Esophagus muscularis mucosa (tissue), 3 donors: Measurements from ENCODE around the gene IL17B.

ENCODE experiments used
- POLR2A ChIP-seq: fragments of 450-650 bp; IDR thresholded peaks from one replicate; pipeline ENCODE4 v1.6.1; 2017; ENCODE audit warnings: antibody characterized with exemption, moderate library complexity, mild to moderate bottlenecking, low read depth
- POLR2AphosphoS5 ChIP-seq, 2 donors: sonication (generic); formaldehyde crosslinking; IDR thresholded peaks; one replicate each; pipeline ENCODE4 v1.6.1; 2017; ENCODE audit warnings: antibody characterized with exemption in 2 of 2
- TF ChIP-seq, protein P1 (sequence below), 3 experiments: fragments of 200-600 bp in 2 of 3; fragments of 450-650 bp in 1 of 3; sonication (generic) in 2 of 3; IDR thresholded peaks; one replicate each; pipeline ENCODE4 v1.5.1; 2017 to 2019; ENCODE audit warnings: antibody characterized with exemption in 3 of 3, mild to moderate bottlenecking in 2 of 3, moderate library complexity in 1 of 3

DNA sequence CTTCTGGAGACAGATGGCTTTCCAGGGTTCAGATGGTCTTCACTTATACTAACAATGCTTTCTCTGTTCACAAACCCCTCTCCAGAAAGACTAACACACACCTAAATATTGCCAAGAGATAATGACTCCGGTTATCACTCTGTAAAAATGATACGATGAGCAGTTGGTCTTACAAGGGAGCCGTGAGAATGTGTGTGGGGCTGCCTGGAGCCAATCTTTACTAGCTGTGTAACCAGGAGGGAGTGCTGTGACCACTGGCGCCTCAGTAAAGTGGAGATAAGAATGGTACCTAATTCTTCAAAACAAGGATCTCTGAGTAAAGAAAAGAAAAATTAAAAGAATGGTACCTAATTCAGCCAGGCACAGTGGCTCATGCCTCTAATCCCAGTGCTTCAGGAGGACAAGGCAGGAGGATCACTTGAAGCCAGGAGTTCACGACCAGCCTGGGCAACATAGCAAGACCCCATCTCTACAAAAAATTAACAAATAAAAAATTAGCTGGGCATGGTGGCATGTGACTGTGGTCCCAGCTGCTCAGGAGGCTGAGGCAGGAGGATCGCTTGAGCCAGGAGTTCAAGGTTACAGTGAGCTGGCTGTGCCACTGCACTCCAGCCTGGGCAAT is 39.9 kb upstream of the IL17B start:
- TF ChIP-seq POLR2AphosphoS5 (IDR thresholded peaks at IDR 0.05), result no peak
- TF ChIP-seq POLR2A, result no peak
- TF ChIP-seq, protein P1, sequence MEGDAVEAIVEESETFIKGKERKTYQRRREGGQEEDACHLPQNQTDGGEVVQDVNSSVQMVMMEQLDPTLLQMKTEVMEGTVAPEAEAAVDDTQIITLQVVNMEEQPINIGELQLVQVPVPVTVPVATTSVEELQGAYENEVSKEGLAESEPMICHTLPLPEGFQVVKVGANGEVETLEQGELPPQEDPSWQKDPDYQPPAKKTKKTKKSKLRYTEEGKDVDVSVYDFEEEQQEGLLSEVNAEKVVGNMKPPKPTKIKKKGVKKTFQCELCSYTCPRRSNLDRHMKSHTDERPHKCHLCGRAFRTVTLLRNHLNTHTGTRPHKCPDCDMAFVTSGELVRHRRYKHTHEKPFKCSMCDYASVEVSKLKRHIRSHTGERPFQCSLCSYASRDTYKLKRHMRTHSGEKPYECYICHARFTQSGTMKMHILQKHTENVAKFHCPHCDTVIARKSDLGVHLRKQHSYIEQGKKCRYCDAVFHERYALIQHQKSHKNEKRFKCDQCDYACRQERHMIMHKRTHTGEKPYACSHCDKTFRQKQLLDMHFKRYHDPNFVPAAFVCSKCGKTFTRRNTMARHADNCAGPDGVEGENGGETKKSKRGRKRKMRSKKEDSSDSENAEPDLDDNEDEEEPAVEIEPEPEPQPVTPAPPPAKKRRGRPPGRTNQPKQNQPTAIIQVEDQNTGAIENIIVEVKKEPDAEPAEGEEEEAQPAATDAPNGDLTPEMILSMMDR (IDR thresholded peaks at IDR 0.05), result no peak
